IMR-90 (cell line): ENCODE results near the gene SWI5. TPM values are rescaled to one million over a fixed set of nuclear protein-coding genes. Genes with fewer than 3 reads are reported as not detected.
A peak's percentile ranks its signal among the peaks of the same experiment; 100 is the strongest.

Experiments
- ATAC-seq: fragments of 200-7000 bp; cut with Tn5 transposase; 2 replicates; pipeline ENCODE4 v1.9.1; 2020; ENCODE audit warnings: low read depth, mild to moderate bottlenecking, moderate library complexity
- BruUV-seq: library from RNA; stranded (reverse); fragments of 400-500 nt; replicated peaks from 2 replicates; lab custom pipeline; 2021; lab: Mats Ljungman, UMichigan
- CTCF ChIA-PET: fragments of 300-600 bp; formaldehyde crosslinking; extraction: SDS; loops from one replicate; lab custom pipeline; 2021; ENCODE audit warnings: antibody characterized with exemption; lab: Yijun Ruan, JAX
- POLR2A ChIA-PET: fragments of 300-600 bp; sonication (Branson Sonifier 250); formaldehyde crosslinking; loops from one replicate; lab custom pipeline; 2022; ENCODE audit warnings: antibody characterized with exemption; ENCODE audit not compliant: unreplicated experiment; lab: Charles Lee
- DNase-seq: peaks from one replicate; pipeline ENCODE4 v3.0.0; 2013
- H2AFZ ChIP-seq: replicated peaks from 2 replicates; pipeline ENCODE3; 2013; ENCODE audit warnings: low read length, mild to moderate bottlenecking; ENCODE audit not compliant: poor library complexity
- H2AK5ac ChIP-seq: 2 replicates; pipeline ENCODE4 v1.6.1; 2013; ENCODE audit warnings: low read depth, low read length, inconsistent platforms
- H2AK9ac ChIP-seq: replicated peaks from 2 replicates; pipeline ENCODE3; 2013; ENCODE audit warnings: mild to moderate bottlenecking, low read depth, low read length, moderate library complexity; ENCODE audit not compliant: poor library complexity
- H2BK120ac ChIP-seq: 2 replicates; pipeline ENCODE4 v1.6.1; 2013; ENCODE audit warnings: low read depth, low read length, inconsistent platforms
- H2BK15ac ChIP-seq: 3 replicates; pipeline ENCODE4 v1.6.1; 2013; ENCODE audit warnings: low read depth, low read length, inconsistent platforms
- H2BK20ac ChIP-seq: 2 replicates; pipeline ENCODE4 v1.6.1; 2013; ENCODE audit warnings: low read depth, mild to moderate bottlenecking, inconsistent platforms, low read length, moderate library complexity
- H2BK5ac ChIP-seq: 2 replicates; pipeline ENCODE4 v1.6.1; 2013; ENCODE audit warnings: mild to moderate bottlenecking, low read depth, low read length, inconsistent platforms; ENCODE audit not compliant: poor library complexity, severe bottlenecking
- H3K14ac ChIP-seq: replicated peaks from 2 replicates; pipeline ENCODE4 v1.6.1; 2013; ENCODE audit warnings: low read depth, low read length, inconsistent platforms
- H3K18ac ChIP-seq: 2 replicates; pipeline ENCODE4 v1.6.1; 2013; ENCODE audit warnings: low read depth, low read length, control low read depth
- H3K23ac ChIP-seq: 2 replicates; pipeline ENCODE4 v1.6.1; 2013; ENCODE audit warnings: low read depth, low read length, inconsistent platforms
- H3K27ac ChIP-seq: 2 replicates; pipeline ENCODE4 v1.5.1; 2013; ENCODE audit warnings: mild to moderate bottlenecking, control low read depth, low read length; ENCODE audit not compliant: insufficient read depth
- H3K27me3 ChIP-seq: 2 replicates; pipeline ENCODE4 v1.6.1; 2013; ENCODE audit warnings: low read length; ENCODE audit not compliant: control insufficient read depth, insufficient read depth
- H3K36me3 ChIP-seq: 2 replicates; pipeline ENCODE4 v1.6.1; 2013; ENCODE audit warnings: low read length, mixed read lengths; ENCODE audit not compliant: control insufficient read depth, insufficient read depth
- H3K4ac ChIP-seq: 2 replicates; pipeline ENCODE4 v1.6.1; 2013; ENCODE audit warnings: low read depth, low read length, inconsistent platforms
- H3K4me1 ChIP-seq: 2 replicates; pipeline ENCODE4 v1.6.1; 2013; ENCODE audit warnings: low read length, mixed read lengths; ENCODE audit not compliant: control insufficient read depth, insufficient read depth
- H3K4me2 ChIP-seq: 2 replicates; pipeline ENCODE4 v1.6.1; 2013; ENCODE audit warnings: low read depth, mild to moderate bottlenecking, control low read depth, low read length, moderate library complexity
- H3K4me3 ChIP-seq: 2 replicates; pipeline ENCODE4 v1.5.1; 2013; ENCODE audit warnings: low read depth, mild to moderate bottlenecking, control low read depth, low read length, moderate library complexity; ENCODE audit not compliant: insufficient read depth
- H3K56ac ChIP-seq: 2 replicates; pipeline ENCODE4 v1.6.1; 2013; ENCODE audit warnings: low read length, inconsistent platforms; ENCODE audit not compliant: insufficient read depth; ENCODE audit errors: extremely low read depth
- H3K79me1 ChIP-seq, 2 experiments: 2 replicates each; pipeline ENCODE4 v1.6.1; 2013; ENCODE audit warnings: low read length in 2 of 2, inconsistent platforms in 1 of 2, low read depth in 1 of 2
- H3K9ac ChIP-seq: 2 replicates; pipeline ENCODE4 v1.6.1; 2013; ENCODE audit warnings: low read depth, low read length, control low read depth
- H3K9me1 ChIP-seq: 2 replicates; pipeline ENCODE4 v1.6.1; 2013; ENCODE audit warnings: low read length, inconsistent platforms; ENCODE audit not compliant: insufficient read depth
- H3K9me3 ChIP-seq: 2 replicates; pipeline ENCODE4 v1.6.1; 2013; ENCODE audit warnings: low read length; ENCODE audit not compliant: control insufficient read depth, insufficient read depth
- H4K20me1 ChIP-seq: 2 replicates; pipeline ENCODE4 v1.6.1; 2013; ENCODE audit warnings: low read length, inconsistent platforms; ENCODE audit not compliant: insufficient read depth
- H4K5ac ChIP-seq: 2 replicates; pipeline ENCODE4 v1.6.1; 2013; ENCODE audit warnings: mild to moderate bottlenecking, low read depth, low read length, control low read depth
- H4K8ac ChIP-seq, 2 experiments: 2 replicates each; pipeline ENCODE4 v1.6.1; 2013; ENCODE audit warnings: low read depth in 2 of 2, low read length in 2 of 2, control low read depth in 1 of 2, inconsistent platforms in 1 of 2
- H4K91ac ChIP-seq: 2 replicates; pipeline ENCODE4 v1.6.1; 2013; ENCODE audit warnings: low read depth, low read length, inconsistent platforms; ENCODE audit not compliant: insufficient read depth
- RFX5 ChIP-seq: IDR thresholded peaks from 2 replicates; pipeline ENCODE4 v1.8.0; 2012; ENCODE audit warnings: low read depth, mild to moderate bottlenecking, low read length, moderate library complexity
- WGBS, 2 experiments: methylation state at CpG; one replicate each; pipeline versions ENCODE4 v1.1.5 to v1.1.7; 2013; ENCODE audit warnings: missing lambda C conversion rate in 2 of 2; ENCODE audit not compliant: insufficient read length in 1 of 2; ENCODE audit errors: extremely low coverage in 2 of 2; 5-methylcytosine and 5-hydroxymethylcytosine counted together
- dilution Hi-C: fragments of 300-500 bp; cut with HindIII; formaldehyde crosslinking; loops from one replicate; pipeline ENCODE4 v1.14.3; 2018; ENCODE audit warnings: low sequenced_read_pairs; ENCODE audit not compliant: unreplicated experiment
- in situ Hi-C: fragments of 300-500 bp; cut with MboI; formaldehyde crosslinking; loops from 3 replicates; pipeline ENCODE4 v1.14.3; 2019; ENCODE audit warnings: low sequenced_read_pairs, inconsistent platforms, mixed read lengths
- intact Hi-C: fragments of 100-400 bp; cut with micrococcal nuclease; formaldehyde crosslinking; loops from 2 replicates; pipeline ENCODE4 v1.10.0; 2022
- polyA plus RNA-seq, 3 experiments: library from polyadenylated mRNA; depleted of rRNA; stranded (reverse); fragments of >200 nt; gene quantifications; 2 replicates each; pipeline ENCODE4 v1.2.3, GENCODE V29; 2012; ENCODE audit warnings: low replicate concordance in 1 of 3
- total RNA-seq: library from RNA; depleted of rRNA; stranded (reverse); fragments of >200 nt; gene quantifications from 2 replicates; pipeline ENCODE4 v1.2.3, GENCODE V29; 2012

Gene SWI5
- total and polyA plus RNA-seq, 2 of the 4 experiments (the other 2 are of a cell fraction) = 38.9 to 93.5 TPM

GRCh38 chr9:128297221-128297773 lies 21.2 kb downstream of the SWI5 start:
- 63% methylated on average over 1 of the region's 2 CpGs; no CpG with 5 or more reads in 1 of the 2 experiments for WGBS, 2 experiments
- in situ Hi-C loops (loop anchor here (10.0 kb wide), 1 partner anchor 258 kb away; the partner anchor contains the start of gene SPTAN1), intact Hi-C loops (no loop called here)

More at GRCh38 chr9:128297221-128297773, 21.2 kb downstream of the SWI5 start:
- H2AFZ ChIP-seq = no peak overlapping the region
- no peak overlapping the region for H2BK20ac ChIP-seq
- no peak overlapping the region for H3K9ac ChIP-seq
- POLR2A ChIA-PET = no interaction called here
- H2AK9ac ChIP-seq = no peak overlapping the region
- no peak overlapping the region; the same call in 2 of the 3 replicates for H2BK15ac ChIP-seq
- no peak overlapping the region for H4K8ac ChIP-seq
- H3K9me3 ChIP-seq = no peaks in the 10 kb centered on the region
- dilution Hi-C loops = no loop called here
- BruUV-seq = no TSS peak
- H2BK5ac ChIP-seq = no peak overlapping the region
- no peaks in the 10 kb centered on the region for H3K27me3 ChIP-seq
- peaks cover 8% of the 10 kb centered on the region; the same call in 1 of the 2 replicates for H3K9me1 ChIP-seq
- H3K4me3 ChIP-seq = no peak overlapping the region
- peaks cover 0 to 5% of the 10 kb centered on the region in 2 experiments; a peak in 1 of 4 replicates for H3K79me1 ChIP-seq
- ATAC-seq (no peak), DNase-seq (no peak)
- peak overlapping the region; percentile 54; the same call in 1 of the 2 replicates for H3K4ac ChIP-seq
- H3K4me1 ChIP-seq = peaks cover 5% of the 10 kb centered on the region
- H3K56ac ChIP-seq = no peak overlapping the region
- no peak overlapping the region for H3K27ac ChIP-seq
- no peaks in the 10 kb centered on the region for H4K20me1 ChIP-seq
- H4K5ac ChIP-seq = no peak overlapping the region
- H2AK5ac ChIP-seq = no peak overlapping the region
- 0 out of 2 replicates have a peak overlapping the region, but pooled peaks have one; percentile 51 for H3K23ac ChIP-seq
- H3K4me2 ChIP-seq = no peak overlapping the region
- H4K91ac ChIP-seq = no peak overlapping the region
- H3K14ac ChIP-seq = no peak overlapping the region
- peaks cover 2% of the 10 kb centered on the region; the same call in 1 of the 2 replicates for H3K36me3 ChIP-seq
- CTCF ChIA-PET = interaction anchor here (1.0 to 1.8 kb wide), 3 partner anchors 10 to 65 kb away, joined by 3 to 6 read pairs (median 3); no protein-coding TSS in a partner anchor
- H3K18ac ChIP-seq = no peak overlapping the region
- no peak for TF ChIP-seq RFX5
- H2BK120ac ChIP-seq = no peak overlapping the region
